PC-9 (cell line): Measurements from ENCODE around the gene NKAPD1. TPM values are rescaled to one million over a fixed set of nuclear protein-coding genes. Genes with fewer than 3 reads are reported as not detected.
A peak's percentile ranks its signal among the peaks of the same experiment; 100 is the strongest.

Experiments
- BruUV-seq: library from RNA; stranded (reverse); fragments of 400-500 nt; replicated peaks from 2 replicates; lab custom pipeline; 2021; lab: Mats Ljungman, UMichigan
- CTCF ChIA-PET: fragments of 300-600 bp; sonication (Branson Sonifier 250); formaldehyde crosslinking; loops from one replicate; lab custom pipeline; 2022; ENCODE audit warnings: antibody characterized with exemption; lab: Charles Lee
- POLR2A ChIA-PET: fragments of 300-600 bp; sonication (Branson Sonifier 250); formaldehyde crosslinking; loops from one replicate; lab custom pipeline; 2022; ENCODE audit warnings: antibody characterized with exemption; ENCODE audit not compliant: unreplicated experiment; lab: Charles Lee
- DNase-seq, 2 experiments: peaks; one replicate each; pipeline versions ENCODE4 v3.0.0 to v3.0.0-alpha.2; 2015 to 2022; ENCODE audit warnings: mixed read lengths in 1 of 2
- H2AFZ ChIP-seq: fragments of 200-600 bp; sonication (generic); 2 replicates; pipeline ENCODE4 v1.8.1; 2017; ENCODE audit warnings: antibody characterized with exemption
- H3F3A ChIP-seq: fragments of 200-600 bp; sonication (generic); 2 replicates; pipeline ENCODE4 v1.8.1; 2017; ENCODE audit warnings: antibody characterized with exemption, mild to moderate bottlenecking, low read depth; ENCODE audit not compliant: insufficient read depth
- H3K27ac ChIP-seq: fragments of 200-600 bp; sonication (generic); 2 replicates; pipeline ENCODE4 v1.6.1; 2016; ENCODE audit warnings: mixed run types
- H3K27me3 ChIP-seq: fragments of 200-600 bp; sonication (generic); 2 replicates; pipeline ENCODE4 v1.6.1; 2016; ENCODE audit warnings: low read depth, mixed run types; ENCODE audit not compliant: insufficient read depth
- H3K36me3 ChIP-seq: fragments of 200-600 bp; sonication (generic); 2 replicates; pipeline ENCODE4 v1.6.1; 2016; ENCODE audit warnings: low read depth, mixed run types
- H3K4me1 ChIP-seq: fragments of 200-600 bp; sonication (generic); replicated peaks from 2 replicates; pipeline ENCODE4 v1.6.1; 2016; ENCODE audit warnings: mixed run types; ENCODE audit not compliant: insufficient read depth
- H3K4me2 ChIP-seq: fragments of 200-600 bp; sonication (generic); 2 replicates; pipeline ENCODE4 v1.6.1; 2017; ENCODE audit warnings: mixed run types
- H3K4me3 ChIP-seq: fragments of 200-600 bp; sonication (generic); 2 replicates; pipeline ENCODE4 v1.6.1; 2016; ENCODE audit warnings: mixed run types
- H3K79me2 ChIP-seq: fragments of 200-600 bp; sonication (generic); 2 replicates; pipeline ENCODE4 v1.6.1; 2017; ENCODE audit warnings: low read depth, mixed run types
- H3K9me2 ChIP-seq: fragments of 200-600 bp; sonication (generic); 2 replicates; pipeline ENCODE4 v1.8.1; 2017; ENCODE audit warnings: mild to moderate bottlenecking; ENCODE audit not compliant: insufficient read depth
- H3K9me3 ChIP-seq: fragments of 200-600 bp; sonication (generic); 2 replicates; pipeline ENCODE4 v1.8.1; 2016; ENCODE audit warnings: low read depth; ENCODE audit not compliant: insufficient read depth
- H4K20me1 ChIP-seq: fragments of 200-600 bp; sonication (generic); 2 replicates; pipeline ENCODE4 v1.8.1; 2017; ENCODE audit not compliant: insufficient read depth
- EZH2 ChIP-seq: fragments of 200-600 bp; sonication (generic); IDR thresholded peaks from 2 replicates; pipeline ENCODE4 v1.8.0; 2017; ENCODE audit warnings: antibody characterized with exemption, low read depth
- intact Hi-C: fragments of 100-400 bp; cut with micrococcal nuclease; formaldehyde crosslinking; loops from one replicate; pipeline ENCODE4 v1.10.0; 2022; ENCODE audit not compliant: unreplicated experiment
- total RNA-seq: library from RNA; stranded (reverse); gene quantifications from 2 replicates; pipeline ENCODE4 v1.2.3, GENCODE V29; 2021
- TF ChIP-seq, protein P1 (sequence below): fragments of 200-600 bp; sonication (generic); conservative IDR thresholded peaks from 2 replicates; pipeline ENCODE4 v1.6.1; 2017; ENCODE audit warnings: mixed run types, antibody characterized with exemption, mild to moderate bottlenecking, moderate library complexity

NKAPD1 gene
- total RNA-seq, 1 experiment from 2014 or later: 16.5 TPM

DNA sequence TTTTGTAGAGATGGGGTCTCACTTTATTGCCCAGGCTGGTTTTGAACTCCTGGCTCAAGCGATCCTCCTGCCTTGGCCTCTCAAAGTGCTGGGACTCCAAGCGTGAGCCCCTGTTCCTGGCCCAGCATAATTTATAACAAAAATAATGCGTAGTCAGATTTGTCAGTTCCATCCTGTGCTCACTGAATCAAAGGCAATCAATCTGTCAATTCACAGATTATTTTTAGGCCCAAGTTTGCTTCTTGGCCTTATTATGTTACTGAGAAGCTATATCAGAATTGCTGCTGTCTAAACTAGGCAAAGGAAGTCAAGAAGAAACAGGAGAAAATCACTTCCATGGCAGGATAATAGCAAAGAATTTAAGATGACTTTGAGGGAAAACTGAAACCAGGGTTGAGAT lies 40.2 kb upstream of the NKAPD1 start:
- intact Hi-C loops: no loop called here
- H3K9me3 ChIP-seq: no peaks in the 10 kb centered on the region
- TF ChIP-seq EZH2: no peak
- TF ChIP-seq, protein P1, sequence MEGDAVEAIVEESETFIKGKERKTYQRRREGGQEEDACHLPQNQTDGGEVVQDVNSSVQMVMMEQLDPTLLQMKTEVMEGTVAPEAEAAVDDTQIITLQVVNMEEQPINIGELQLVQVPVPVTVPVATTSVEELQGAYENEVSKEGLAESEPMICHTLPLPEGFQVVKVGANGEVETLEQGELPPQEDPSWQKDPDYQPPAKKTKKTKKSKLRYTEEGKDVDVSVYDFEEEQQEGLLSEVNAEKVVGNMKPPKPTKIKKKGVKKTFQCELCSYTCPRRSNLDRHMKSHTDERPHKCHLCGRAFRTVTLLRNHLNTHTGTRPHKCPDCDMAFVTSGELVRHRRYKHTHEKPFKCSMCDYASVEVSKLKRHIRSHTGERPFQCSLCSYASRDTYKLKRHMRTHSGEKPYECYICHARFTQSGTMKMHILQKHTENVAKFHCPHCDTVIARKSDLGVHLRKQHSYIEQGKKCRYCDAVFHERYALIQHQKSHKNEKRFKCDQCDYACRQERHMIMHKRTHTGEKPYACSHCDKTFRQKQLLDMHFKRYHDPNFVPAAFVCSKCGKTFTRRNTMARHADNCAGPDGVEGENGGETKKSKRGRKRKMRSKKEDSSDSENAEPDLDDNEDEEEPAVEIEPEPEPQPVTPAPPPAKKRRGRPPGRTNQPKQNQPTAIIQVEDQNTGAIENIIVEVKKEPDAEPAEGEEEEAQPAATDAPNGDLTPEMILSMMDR: no peak
- H4K20me1 ChIP-seq: no peaks in the 10 kb centered on the region
- H3K27ac ChIP-seq: peak overlapping the region; percentile 58
- H3K9me2 ChIP-seq: no peaks in the 10 kb centered on the region
- no peaks in the 10 kb centered on the region for H3K27me3 ChIP-seq
- POLR2A ChIA-PET: interaction anchor here (0.7 kb wide), 1 partner anchor 187 kb away, joined by 5 read pairs; no protein-coding TSS in a partner anchor
- BruUV-seq: no TSS peak
- H3F3A ChIP-seq: peaks cover 29% of the 10 kb centered on the region
- peaks cover 45% of the 10 kb centered on the region for H3K36me3 ChIP-seq
- H3K4me1 ChIP-seq: peaks cover 7% of the 10 kb centered on the region; the same call in 1 of the 2 replicates
- 0 out of 2 replicates have a peak, but pooled peaks cover 7% of the 10 kb centered on the region for H3K79me2 ChIP-seq
- DNase-seq: no peak
- H3K4me3 ChIP-seq: no peak overlapping the region
- CTCF ChIA-PET: no interaction called here
- no peak overlapping the region for H3K4me2 ChIP-seq
- no peak overlapping the region for H2AFZ ChIP-seq

DNA sequence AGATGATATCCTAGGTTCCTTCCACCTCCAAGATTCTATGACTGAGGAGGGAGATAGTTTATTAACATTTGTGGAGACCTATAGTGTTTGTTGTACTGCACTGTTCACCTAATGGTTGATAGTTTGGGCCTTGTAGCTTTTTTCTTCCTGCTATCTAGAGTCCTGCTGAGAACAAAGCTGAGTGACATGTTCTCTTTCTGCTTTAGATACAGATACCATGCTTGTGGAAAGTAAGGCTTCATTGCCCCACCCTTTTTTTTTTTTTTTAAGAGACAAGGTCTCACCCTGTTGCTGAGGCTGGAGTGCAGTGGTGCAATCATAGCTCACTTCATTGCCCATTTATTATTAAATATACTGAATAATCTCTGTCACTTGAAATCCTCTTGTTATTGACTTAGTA lies 36.6 kb upstream of the NKAPD1 start:
- H3K36me3 ChIP-seq: peaks cover 40% of the 10 kb centered on the region
- H3K27ac ChIP-seq: no peak overlapping the region
- intact Hi-C loops: no loop called here
- H3K9me2 ChIP-seq: no peaks in the 10 kb centered on the region
- ChIA-PET POLR2A (no interaction called here), CTCF (no interaction called here)
- H3F3A ChIP-seq: peaks cover 37% of the 10 kb centered on the region
- 0 out of 2 replicates have a peak, but pooled peaks cover 2% of the 10 kb centered on the region for H3K79me2 ChIP-seq
- peaks cover 20% of the 10 kb centered on the region for H3K4me1 ChIP-seq
- no peaks in the 10 kb centered on the region for H4K20me1 ChIP-seq
- no peaks in the 10 kb centered on the region for H3K27me3 ChIP-seq
- no peak for TF ChIP-seq EZH2
- TF ChIP-seq, protein P1: no peak
- no peak overlapping the region for H3K4me3 ChIP-seq
- H2AFZ ChIP-seq: no peak overlapping the region
- no peak overlapping the region for H3K4me2 ChIP-seq
- H3K9me3 ChIP-seq: no peaks in the 10 kb centered on the region
- no TSS peak for BruUV-seq
- DNase-seq: no peak

DNA sequence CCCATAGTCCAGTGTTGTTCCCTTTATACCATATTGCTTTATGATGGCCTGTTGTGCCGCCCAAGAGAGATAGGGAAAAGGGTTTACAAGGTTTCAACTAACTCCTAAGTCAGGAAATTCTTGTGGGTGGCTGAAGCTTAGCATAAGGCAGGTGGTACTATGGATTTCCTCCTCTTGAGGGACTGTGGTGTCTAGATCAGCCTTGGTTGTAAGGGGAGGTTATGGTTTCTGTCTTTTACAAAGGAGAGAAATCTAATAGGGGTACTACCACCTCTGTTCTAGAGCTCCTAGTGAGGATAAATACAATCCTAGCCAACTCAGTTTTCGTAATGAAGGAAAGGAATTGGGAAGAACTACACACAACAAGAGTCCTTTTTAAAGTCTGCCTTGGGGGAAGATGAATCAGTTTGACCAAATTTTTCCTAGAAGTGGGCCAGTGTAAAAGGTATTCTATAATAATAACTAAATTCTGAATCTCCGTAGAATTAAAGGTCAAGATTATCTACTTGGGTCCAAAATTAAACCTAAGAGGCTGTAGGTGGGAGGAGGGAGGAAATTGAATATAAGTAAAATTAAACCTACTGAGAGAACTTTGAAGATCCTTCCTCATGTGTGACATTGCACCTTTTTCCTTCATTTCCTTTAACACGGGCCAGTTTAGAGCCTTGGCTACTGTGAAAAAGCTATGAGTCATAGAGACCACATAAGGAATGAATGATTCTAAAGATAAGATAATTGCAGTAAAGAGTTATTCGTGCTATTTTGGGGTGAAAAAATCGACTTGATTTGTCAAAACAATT lies 31.7 kb upstream of the NKAPD1 start:
- TSS peak; percentile 44 for BruUV-seq
- Histone ChIP-seq H3K27ac (peak overlapping the region; percentile 82), H3F3A (peaks cover 22% of the 10 kb centered on the region)

More for the DNA sequence above, 31.7 kb upstream of the NKAPD1 start:
- peak in 1 of 2 experiments; percentile 90 for DNase-seq
- Histone ChIP-seq H3K27me3 (no peaks in the 10 kb centered on the region), H3K9me3 (no peaks in the 10 kb centered on the region), H3K79me2 (peaks cover 3% of the 10 kb centered on the region; the same call in 1 of the 2 replicates), H3K4me1 (peaks cover 22% of the 10 kb centered on the region), H3K4me2 (peak overlapping the region; percentile 24), H3K4me3 (no peak overlapping the region), H4K20me1 (no peaks in the 10 kb centered on the region), H2AFZ (no peak overlapping the region), H3K9me2 (no peaks in the 10 kb centered on the region), H3K36me3 (peaks cover 51% of the 10 kb centered on the region)
- intact Hi-C loops: no loop called here
- no peak for TF ChIP-seq EZH2
- TF ChIP-seq, protein P1: no peak
- ChIA-PET POLR2A (interaction anchor here (0.5 kb wide), 1 partner anchor 39 kb away, joined by 5 read pairs; no protein-coding TSS in a partner anchor), CTCF (no interaction called here)
